ENCODE measurements around the gene ABHD6.
A peak's percentile ranks its signal among the peaks of the same experiment; 100 is the strongest.
"Not testable (repeated sequence)": the region's sequence is repeated elsewhere in the genome, so short reads cannot be mapped to it uniquely, and the experiment has no call there.

Gene ABHD6, protein sequence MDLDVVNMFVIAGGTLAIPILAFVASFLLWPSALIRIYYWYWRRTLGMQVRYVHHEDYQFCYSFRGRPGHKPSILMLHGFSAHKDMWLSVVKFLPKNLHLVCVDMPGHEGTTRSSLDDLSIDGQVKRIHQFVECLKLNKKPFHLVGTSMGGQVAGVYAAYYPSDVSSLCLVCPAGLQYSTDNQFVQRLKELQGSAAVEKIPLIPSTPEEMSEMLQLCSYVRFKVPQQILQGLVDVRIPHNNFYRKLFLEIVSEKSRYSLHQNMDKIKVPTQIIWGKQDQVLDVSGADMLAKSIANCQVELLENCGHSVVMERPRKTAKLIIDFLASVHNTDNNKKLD

DNA sequence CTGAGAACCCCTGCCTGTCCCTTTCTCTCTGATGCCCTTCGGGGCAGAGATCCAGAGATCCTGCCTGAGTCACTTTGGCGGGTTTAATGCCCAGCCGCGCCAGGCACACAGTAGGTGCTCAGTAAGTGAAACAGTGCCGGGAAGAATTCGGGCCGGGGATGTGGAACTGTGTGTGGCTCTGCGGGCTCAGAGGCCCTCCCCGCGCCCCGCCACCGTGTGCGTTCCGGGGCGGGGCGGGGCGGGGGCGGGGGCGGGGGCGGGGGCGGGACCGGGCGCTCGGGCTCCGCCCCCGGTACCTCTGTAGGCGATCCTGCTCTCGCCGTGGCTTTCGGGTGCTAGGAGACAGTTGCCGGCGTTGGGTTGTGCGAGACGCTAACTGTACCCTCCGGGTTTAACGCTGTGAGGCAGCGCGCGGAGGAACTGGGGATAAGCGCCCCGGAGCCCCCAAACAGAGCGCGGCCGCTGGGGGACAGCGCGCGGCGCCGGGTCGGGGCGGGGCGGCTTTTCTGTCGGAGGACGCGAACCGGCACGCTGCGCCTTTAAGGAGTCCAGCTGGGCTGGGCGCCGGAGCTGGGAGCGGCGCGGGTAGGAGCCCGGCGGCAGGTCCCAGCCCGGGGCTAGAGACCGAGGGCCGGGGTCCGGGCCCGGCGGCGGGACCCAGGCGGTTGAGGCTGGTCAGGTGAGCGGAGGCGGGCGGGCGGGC, at the start of gene ABHD6:
TSS of gene ABHD6 (plus strand) at position 555 of the 703 bp plus-strand sequence. CDS start 18,795 bp downstream, outside the sequence.
- peak; percentile 56 to 59 for DNase-seq (ENCODE audit: low read depth in 2 of 2, low spot score in 1 of 2)

DNA sequence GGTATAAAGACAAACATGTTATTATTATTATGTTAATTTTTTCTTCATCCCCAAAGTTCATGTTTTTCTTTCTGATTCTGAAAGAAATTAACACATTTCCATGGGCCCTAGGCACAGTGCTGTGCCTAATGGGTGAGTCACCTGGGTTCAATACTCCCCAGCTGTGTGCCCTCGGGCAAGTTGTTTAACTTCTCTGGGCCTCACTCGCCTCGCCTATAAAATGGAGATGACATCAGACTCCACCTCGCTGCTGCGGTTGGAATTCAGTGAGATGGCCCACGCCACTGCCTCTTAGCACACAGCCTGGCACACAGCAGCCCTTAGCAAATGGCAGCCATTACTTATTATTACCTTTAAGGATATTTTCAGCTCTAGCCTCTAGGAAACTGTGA, 49.4 kb upstream of the ABHD6 start:
- no peak for DNase-seq (ENCODE audit: low read depth in 2 of 2, low spot score in 1 of 2)

DNA sequence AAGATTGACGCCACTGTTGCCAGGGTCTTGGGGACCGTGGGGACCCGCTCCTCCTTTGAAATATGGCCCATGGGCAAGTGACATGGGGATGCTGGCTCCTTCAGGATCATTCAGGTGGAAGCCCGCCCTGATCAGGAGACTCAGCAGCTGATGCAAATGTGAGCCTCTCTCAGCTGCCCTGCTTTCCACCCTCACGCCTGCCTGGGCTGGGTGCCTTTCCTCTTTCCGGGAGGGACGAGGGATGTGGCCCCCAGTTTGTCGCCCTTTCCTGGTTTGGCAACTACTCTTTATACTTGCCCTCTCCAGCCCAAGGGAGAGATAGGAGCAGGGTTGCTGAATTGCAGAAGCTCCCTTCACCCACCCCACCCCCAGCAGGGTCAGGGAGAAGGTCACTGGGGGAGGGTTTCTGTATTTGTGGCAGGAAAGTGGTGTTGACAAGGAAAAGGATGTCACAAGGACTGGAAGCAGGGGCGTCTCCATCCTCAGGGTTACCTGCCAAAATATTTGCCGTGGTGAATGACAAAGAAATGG, 48.6 kb upstream of the ABHD6 start:
- no peak for DNase-seq (ENCODE audit: low read depth in 2 of 2, low spot score in 1 of 2)

DNA sequence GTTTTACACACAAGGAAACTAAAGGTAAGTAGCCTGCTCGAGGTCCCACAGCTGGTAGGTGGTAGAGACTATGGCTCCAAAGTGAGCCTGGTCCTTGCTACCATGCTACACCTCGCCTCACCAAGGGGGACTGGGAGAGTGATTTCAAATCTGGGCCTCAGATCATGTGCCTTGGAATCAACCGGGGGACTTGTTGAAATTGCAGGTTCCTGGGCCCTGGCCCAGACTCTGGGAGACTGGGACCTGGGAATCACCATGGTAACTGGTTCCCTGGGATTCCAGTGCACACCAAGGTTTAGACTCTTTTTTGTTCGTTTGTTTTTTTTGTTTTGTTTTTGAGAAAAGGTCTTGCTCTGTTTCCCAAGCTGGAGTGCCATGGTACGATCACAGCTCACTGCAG, 47.9 kb upstream of the ABHD6 start:
- no peak for DNase-seq (ENCODE audit: low read depth in 2 of 2, low spot score in 1 of 2)

DNA sequence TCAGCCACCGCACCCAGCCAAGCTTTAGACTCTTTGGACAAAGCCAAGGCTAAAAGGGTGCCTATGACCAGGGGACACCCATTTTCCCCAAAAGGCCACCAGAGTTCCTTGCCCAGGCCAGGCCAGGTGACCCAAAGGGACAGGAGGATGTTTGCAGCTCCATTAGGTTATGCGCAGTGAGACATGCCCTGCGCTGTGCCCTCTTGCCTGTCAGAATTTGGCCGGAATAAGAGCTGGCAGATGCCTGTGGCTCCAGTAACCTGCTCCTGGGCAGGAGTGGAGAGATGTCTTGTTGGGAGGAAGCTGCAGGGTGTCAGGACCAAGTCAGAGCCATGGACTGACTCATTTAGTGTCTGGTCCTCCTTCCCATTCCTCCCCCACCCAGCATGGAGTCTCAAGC, 47.3 kb upstream of the ABHD6 start:
- DNase-seq (ENCODE audit: low read depth in 2 of 2, low spot score in 1 of 2), result no peak

DNA sequence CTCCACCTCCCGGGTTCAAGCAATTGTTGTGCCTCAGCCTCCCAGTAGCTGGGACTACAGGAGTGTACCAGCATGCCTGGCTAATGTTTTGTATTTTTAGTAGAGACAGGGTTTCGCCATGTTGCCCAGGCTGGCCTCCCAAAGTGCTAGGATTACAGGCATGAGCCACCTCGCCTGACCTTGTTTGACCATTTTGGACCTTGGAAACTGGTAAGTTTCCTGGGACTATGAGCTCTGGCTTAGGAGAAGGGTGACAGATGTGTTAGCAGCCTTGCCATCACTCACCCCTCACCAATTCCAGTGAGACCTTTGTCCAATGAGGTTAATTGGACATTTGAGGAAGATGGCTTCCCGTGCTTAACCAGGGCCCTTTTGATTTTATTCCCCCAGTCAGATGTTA, 46.7 kb upstream of the ABHD6 start:
- no peak for DNase-seq (ENCODE audit: low read depth in 2 of 2, low spot score in 1 of 2)

DNA sequence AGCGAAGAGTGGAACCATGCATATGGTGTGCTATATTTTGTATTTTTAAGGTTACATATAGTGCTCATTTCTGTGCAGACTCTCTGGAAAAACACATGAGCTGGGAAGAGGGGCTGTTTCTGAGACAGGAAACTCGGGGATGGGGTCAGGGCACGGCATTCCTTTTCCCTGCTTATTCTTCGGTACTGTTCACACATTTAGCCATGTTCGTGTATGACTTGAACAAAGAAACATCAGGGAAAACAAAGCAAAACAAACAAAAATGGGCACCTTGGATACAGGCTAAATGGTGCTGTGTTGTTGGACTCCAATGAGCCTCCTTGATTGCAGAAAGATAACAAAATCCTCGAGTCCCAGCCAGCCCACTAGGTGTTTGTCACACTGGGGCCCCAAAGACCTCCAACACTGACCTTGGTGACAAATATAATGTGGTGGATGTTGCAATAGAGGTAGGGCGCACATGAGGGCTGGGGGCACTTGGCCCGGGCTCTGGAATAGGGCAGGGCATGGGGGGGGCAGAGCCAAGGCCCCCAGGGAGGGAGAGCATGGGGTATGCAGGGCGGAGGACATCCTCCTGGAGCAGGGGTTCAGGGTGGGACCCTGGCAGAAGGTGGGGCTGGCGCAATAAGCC, 46.1 kb upstream of the ABHD6 start:
- DNase-seq (ENCODE audit: low read depth in 2 of 2, low spot score in 1 of 2), result no peak

DNA sequence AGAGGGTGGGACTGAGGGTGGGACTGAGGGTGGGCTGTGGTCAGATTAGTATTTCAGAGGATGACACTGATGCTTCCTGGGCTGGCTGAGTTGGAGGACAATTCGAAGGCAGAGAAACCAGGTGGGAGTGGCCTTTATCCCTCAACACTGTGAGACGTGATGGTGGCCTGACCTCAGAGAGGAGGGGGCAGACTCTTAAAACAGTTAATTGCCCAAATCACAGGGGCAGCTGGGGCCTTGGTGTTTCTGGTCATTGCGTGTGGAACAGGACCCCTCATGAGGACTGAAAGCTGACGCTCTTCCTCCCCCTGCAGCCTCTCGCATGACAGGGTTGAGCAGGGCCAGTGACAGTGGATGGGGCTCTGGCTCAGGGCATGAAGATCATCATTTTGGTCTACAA, 45.5 kb upstream of the ABHD6 start:
- DNase-seq (ENCODE audit: low read depth in 2 of 2, low spot score in 1 of 2), result no peak

DNA sequence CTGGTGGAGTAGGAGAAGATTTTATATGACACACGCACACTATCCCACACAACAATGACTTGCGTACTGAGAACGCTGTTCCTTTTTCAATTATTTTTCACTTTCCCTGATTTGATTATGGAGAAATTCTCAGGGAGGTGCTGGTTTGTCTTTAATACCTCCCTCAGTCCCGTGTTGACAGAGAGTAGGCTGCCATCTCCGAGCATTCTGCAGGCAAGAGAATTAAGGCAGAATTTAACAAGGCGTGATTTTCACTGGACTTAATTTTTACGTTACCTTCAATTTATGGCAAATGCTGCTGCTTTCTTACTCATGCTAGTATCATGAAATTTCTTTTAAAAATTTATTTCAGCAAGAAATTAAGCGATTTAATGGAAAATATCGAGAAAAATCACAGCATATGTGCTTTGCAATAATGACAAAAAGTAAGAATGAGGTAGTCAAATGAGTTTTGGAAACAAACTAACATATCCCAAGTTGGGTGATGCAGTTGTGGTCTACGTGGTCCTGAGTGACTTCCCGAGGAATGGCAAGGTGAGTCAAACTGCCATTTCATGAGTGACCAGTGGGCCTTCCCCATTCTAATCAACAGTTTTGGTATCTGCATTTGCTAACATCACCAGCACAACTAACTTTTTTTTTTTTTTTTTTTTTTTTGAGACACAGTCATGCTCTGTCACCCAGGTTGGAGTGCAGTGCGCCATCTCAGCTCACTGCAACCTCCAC, 43.7 kb upstream of the ABHD6 start:
- no peak for DNase-seq (ENCODE audit: low read depth in 2 of 2, low spot score in 1 of 2)

DNA sequence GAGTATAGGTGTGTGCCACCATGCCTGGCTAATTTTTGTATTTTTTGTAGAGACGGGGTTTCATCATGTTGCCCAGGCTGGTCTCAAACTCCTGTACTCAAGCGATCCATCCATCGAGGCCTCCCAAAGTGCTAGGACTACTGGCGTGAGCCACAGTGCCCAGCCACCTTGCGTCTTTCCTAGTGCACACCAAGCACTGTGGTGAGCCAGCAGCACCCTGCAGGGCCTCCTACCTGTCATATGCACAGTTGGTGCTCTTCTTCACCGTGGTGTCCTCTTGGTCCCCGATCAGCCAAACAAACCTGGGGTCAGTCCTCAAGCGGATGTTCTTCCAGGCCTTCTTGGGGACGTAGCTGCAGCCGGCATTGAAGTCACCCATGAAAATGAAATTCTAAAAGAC, 40.0 kb upstream of the ABHD6 start:
- DNase-seq (ENCODE audit: low read depth in 2 of 2, low spot score in 1 of 2), result no peak

DNA sequence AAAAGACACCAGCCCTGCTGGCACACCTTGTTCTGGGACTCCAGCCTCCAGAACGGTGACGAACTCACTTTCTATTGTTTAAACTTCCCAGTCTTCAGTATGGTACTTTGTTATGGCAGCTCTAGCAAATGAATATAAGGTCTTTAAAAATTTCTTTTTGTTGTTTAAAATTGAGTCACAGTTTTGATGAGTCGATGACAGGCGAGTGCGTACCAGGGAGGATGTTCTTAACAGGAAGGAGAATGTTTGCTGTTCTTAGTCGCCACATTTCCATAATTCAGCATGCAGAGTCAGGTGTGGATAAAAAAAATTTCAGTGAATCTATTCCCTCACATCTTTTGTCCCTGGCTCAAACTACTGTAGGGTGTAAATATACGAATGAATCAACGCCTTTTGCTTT, 39.2 kb upstream of the ABHD6 start:
- DNase-seq (ENCODE audit: low read depth in 2 of 2, low spot score in 1 of 2), result no peak

DNA sequence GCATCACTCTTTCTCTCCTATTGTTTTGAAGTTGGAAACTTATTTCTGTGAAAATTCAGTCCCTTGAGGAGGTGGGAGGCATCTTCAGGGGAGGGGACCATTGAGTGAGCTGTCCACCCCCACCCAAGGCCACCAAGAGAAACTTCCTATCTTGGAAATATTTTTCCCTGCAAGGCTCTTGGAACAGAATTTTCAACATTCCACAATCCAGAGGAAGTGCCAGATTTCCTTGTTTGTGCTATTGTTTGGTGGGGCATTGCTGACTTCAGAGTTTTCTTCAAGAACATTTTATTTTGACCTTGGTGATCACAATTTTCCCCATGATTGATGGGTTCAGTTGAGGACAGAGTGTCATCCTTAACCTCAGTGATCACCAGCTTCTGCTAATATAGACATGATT, 38.8 kb upstream of the ABHD6 start:
- no peak for DNase-seq (ENCODE audit: low read depth in 2 of 2, low spot score in 1 of 2)

DNA sequence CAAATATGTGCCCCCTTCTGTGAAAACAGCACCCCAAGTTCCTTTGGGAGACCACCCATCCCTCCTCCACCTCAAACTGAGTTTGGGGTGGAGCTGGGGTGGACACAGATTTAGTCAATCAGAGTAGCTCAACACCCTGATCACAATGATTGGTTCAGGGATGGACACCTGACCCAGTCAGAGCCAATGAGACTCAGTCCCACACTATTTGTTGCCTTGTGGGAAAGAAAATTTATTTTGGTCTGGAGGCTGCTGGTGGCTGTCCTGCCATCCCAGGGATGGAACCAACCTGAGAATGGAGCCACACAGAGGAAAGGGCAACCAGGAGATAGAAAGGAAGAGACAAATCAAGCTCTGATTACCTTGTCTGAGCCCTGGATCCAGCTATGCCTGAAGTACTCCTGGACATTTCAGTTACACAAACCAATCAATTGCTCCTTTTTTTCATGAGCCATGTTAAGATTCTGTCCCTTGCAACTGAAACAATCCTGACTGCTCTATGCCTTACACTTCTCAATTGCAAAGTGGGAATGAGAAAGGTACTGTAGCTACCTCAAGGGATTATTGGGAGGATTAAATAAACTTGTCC, 37.4 kb upstream of the ABHD6 start:
- DNase-seq (ENCODE audit: low read depth in 2 of 2, low spot score in 1 of 2), result no peak

DNA sequence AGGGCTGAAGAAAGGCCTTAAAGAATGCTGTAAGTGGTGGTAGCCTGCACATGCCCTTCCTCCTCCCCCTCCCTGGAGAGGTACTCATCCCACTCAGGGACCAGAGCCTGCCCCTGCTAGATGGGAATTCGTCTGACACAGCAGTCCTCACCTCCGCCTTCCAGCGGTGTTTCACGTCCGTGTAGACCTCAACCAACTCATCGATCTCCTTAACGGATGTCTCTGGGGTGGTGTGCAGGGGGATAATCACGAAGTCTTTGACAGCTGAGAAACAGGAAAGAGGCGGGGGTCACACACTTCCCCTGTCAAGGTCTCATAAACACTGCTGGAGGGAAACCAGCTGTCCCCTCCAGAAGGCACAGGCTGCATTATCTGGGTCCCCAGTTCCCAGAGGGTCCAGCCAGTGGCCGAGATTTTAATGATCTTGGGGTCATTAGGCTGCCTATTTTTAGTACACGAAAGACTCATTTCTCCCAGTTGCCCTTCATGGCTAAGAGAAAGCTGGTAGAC, 36.7 kb upstream of the ABHD6 start:
- no peak for DNase-seq (ENCODE audit: low read depth in 2 of 2, low spot score in 1 of 2)

DNA sequence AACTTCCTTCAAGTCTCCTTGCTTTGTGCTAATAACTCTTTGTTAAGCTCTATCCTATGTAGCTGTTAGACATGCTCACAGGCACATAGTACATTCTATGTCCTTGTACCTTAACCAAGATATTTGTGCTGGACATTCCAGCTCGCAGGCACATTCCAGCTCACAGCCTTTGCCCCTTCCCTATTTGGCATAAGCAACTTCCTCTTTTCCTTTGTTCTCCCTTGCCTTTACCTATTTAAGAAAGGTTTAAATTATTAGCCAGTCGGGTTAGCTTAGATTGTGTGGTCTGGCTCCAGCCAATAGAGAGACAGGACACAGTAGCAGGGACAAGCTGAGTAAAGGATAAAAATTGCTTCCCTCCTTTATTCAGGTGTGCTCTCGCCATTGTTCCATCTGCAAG, 36.1 kb upstream of the ABHD6 start:
- DNase-seq (ENCODE audit: low read depth in 2 of 2, low spot score in 1 of 2), result not testable (repeated sequence)

DNA sequence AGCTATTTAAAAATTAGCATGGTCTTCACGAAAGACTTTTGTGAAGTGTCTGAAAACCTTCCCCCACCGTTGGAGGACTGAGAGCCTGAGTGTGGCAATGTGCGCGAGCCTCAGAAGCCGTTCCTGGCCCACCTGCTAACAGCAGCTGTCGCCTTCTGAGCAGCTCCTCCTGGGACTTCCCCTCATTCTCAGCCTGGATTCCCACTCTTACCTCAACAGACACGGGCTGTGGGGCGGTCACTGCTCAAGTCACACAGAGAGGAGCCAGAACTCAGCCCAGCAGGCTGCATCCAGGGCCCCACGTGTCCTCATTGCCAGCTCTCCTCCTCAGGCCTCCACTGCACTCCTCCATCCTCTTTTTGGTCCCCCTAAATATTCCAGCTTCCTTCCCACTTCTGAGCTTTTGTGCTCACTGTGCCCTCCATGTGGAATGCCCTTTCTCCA, 34.7 kb upstream of the ABHD6 start:
- DNase-seq (ENCODE audit: low read depth in 2 of 2, low spot score in 1 of 2), result no peak

DNA sequence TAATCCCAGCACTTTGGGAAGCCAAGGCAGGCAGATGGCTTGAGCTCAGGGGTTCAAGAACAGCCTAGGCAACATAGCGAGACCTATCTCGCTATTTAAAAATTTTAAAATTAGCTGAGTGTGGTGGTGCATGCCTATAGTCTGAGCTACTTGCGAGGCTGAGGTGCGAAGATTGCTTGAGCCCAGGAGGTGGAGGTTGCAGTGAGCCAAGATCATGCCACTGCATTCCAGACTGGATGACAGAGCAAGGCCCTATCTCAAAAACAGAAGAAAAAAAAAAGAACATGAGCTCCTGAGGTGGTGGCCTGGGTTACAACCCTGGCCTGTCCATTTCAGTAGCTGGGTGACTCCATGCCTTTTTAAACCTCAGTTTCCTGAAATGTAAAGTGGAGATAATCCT, 34.1 kb upstream of the ABHD6 start:
- no peak for DNase-seq (ENCODE audit: low read depth in 2 of 2, low spot score in 1 of 2)

DNA sequence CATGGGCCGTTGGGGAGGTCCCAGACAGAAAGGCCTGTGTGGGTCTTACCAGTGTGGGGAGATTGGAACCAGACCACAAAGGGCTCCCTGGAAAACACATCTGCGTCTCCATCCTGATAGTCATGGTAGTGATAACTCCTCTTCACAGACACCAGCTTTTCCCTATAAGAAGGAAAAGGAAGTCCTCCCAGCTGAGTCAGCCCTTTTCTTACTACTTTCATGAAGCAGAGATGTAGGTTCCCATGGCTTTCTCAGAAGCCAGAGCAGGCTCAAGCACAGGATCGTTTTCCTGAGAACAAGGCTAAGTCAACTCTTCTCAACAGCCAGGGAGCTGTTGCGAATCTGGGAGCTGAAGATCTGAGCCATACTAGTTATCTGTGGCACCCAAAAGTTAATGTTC, 32.9 kb upstream of the ABHD6 start:
- DNase-seq (ENCODE audit: low read depth in 2 of 2, low spot score in 1 of 2), result no peak

DNA sequence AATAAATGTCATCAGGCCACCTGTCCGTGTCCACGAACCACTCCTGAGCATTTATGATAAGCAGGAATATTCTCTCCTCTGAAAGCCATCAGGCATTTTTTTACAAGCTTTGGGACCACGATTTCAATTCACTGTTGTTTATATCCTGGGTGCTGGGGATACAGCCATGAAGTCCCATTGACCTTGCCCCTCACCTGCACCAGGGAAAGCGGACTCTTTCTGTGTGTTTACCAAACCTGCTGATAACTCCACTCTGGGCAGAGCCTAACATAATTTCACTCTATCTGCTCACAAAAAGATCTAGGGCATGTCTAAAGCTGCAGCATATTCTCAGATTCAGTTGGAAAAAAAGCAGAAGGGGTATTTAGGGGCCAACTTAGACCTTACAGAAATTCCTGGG, 31.6 kb upstream of the ABHD6 start:
- no peak for DNase-seq (ENCODE audit: low read depth in 2 of 2, low spot score in 1 of 2)

DNA sequence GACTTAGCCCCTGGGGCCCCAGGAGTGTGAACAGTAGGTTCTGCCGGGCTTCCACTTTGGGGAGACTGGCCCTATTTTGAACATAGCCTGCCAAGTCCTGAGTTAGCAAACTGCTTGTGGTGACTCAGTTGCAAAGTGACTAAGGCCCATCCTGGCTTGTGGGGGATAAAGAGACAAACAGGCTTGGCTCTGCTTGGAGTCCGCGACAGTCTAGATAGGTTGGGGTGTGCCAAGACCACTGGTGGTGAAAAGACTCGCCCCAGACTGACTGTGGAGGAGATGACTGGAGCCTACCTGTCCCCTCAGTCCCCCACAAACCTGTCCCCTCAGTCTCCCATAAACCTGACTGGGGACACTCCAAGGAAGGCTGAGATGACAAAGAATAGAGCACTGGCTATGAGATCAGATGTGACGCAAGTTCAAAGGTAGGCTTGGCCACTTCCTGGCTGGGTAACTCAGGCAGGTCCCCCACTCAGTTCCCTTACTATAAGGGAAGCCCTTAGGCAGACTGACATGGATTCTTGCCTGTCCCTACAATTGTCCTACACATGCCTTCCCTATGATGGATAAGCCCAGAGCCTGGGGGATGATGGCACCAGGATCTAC, 31.1 kb upstream of the ABHD6 start:
- no peak for DNase-seq (ENCODE audit: low read depth in 2 of 2, low spot score in 1 of 2)

Measured in stimulated activated CD8-positive, alpha-beta memory T cell treated with anti-CD3 and anti-CD28 coated beads, Interleukin-4, amount 100 ng/mL, for 4 hours (primary cell).